Measurements from ENCODE around the gene AIPL1.
"Not testable (repeated sequence)": the region's sequence is repeated elsewhere in the genome, so short reads cannot be mapped to it uniquely, and the experiment has no call there.

Gene AIPL1

GRCh38 chr17:6435051-6435450 is at the start of gene AIPL1:
Gene AIPL1 (minus strand): TSS chr17:6435121. CDS start chr17:6435104, 17 bp downstream.
- no peak for DNase-seq (ENCODE audit: low read depth)

- DNase-seq (ENCODE audit: low read depth) = no peak
These were observed 48.6 kb upstream of the AIPL1 start for GRCh38 chr17:6483507-6483906.

- DNase-seq (ENCODE audit: low read depth) = not testable (repeated sequence)
These were observed 47.9 kb upstream of the AIPL1 start for GRCh38 chr17:6482796-6483195.

GRCh38 chr17:6482105-6482455 is 47.2 kb upstream of the AIPL1 start:
- DNase-seq (ENCODE audit: low read depth) = no peak

DNA sequence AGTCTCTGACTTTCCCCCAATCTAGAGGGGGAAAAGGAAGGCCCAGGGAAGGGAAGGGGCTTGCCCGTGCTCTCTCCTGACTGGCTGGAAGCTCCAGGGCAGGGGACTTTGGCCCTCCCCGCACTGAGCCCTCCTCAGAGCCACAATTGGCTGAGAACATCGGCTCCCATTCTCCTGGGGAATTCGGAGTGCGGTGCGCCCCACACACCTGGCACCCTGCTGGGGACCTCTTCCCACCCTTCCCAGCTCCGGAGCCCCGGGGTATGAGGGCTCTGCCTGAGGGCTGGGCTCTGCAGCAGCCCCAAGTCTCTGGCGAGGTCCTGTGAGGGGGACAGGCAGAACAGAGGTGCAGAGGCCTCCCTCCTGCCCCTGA is 45.4 kb upstream of the AIPL1 start:
- no peak for DNase-seq (ENCODE audit: low read depth)

GRCh38 chr17:6479622-6480302 is 44.8 kb upstream of the AIPL1 start:
- no peak for DNase-seq (ENCODE audit: low read depth)

GRCh38 chr17:6478486-6478885 is 43.6 kb upstream of the AIPL1 start:
- no peak for DNase-seq (ENCODE audit: low read depth)

DNA sequence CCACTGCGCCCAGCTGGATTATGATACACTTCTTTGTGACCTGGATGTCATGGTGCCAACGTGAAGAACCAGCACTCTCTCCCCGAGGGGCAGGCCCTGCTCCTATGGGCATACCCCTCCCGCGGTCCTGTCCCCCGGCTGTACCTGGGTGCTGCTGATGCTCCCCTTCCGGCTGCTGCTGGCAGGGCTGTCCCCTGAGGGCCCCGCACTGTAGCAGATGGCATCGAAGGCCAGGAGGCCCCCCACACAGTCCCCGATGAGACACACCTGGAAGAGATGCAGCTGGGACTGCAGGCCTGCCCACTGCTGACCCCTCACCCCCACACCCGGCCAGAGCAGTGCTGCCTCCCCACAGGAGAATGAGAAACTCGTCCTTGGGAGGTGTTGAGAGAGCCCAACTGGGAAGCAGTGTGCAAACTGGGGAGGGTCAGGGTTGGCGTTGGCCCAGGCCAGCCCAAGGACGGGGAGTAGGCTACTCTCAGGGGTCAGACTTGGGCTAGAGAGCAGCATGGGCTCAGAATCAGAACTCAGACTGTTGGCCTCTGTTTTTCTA is 43.0 kb upstream of the AIPL1 start:
- no peak for DNase-seq (ENCODE audit: low read depth)

- no peak for DNase-seq (ENCODE audit: low read depth)
These were observed 41.9 kb upstream of the AIPL1 start for GRCh38 chr17:6476810-6477179.

DNA sequence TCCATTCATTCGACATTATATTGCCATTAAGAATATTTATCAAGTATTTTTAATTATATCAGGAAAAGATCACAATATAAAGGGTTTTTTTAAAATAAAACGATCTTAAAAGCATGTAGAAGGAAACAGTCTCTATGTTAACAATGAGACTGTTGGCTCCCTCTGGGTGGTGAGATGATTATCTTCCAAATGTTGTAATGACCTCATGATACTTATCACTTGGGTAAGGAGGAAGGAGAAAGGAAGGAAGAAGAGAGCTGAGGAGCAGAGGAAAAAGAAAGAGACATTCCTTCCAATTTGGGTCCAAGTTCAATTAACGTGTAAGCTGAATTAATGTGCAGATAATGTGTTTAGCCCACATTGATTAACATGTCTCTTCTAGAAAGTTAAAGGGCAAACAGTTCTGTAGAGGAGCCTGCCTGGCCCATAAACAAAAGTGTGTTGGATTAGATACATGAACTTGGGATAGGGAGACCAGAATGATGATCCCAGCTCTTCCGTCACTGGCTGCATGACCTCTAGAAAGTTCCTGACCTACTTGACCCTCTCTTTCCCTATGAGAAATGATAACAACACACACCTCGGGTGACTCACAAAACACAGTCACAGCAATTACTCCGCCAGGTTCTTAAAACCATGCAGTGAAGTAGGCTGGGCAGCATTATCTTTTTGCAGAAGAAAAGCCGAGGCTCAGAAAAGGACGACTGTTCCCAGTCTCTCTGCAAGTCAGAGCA is 41.3 kb upstream of the AIPL1 start:
- no peak for DNase-seq (ENCODE audit: low read depth)

- DNase-seq (ENCODE audit: low read depth) = no peak
These were observed 40.5 kb upstream of the AIPL1 start for GRCh38 chr17:6475411-6475810.

DNA sequence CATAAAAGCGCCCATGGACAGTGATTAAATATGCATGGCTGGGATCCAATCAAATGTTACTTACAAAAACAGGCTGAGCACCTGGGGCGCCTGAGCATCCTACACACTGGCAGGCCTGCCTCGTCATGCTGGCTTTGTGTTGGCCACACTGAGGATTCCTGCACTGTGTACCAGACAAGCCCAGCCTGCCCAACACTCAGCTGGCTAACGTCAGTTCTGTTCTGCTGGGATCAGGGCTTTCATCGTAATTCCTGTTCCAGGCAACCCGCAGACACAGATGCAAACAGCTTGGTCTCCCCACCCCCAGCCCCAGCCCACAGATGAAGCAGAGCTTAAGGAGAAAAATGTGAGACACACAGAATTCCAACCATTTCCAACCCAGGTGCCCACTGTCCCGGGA is 40.0 kb upstream of the AIPL1 start:
- DNase-seq (ENCODE audit: low read depth) = no peak

DNA sequence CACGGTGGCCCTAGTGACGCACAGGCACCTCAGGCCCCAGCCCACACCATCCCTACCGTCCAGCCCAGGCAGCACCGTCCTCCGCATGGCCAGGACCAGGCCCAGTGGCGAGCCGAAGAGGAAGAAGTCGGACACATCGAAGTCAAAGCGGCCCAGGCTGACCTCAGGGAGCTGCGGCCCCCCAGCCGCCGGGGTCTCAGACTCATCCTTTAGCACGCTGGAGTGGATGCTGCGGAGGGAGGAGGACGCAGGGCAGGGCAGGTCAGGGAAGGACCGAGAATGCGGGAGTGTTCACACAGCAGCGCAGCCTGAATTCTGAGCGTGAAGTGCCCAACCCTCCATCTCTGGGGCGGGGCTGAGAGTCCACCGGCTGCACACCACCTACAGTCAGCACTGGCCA is 39.5 kb upstream of the AIPL1 start:
- no peak for DNase-seq (ENCODE audit: low read depth)

DNA sequence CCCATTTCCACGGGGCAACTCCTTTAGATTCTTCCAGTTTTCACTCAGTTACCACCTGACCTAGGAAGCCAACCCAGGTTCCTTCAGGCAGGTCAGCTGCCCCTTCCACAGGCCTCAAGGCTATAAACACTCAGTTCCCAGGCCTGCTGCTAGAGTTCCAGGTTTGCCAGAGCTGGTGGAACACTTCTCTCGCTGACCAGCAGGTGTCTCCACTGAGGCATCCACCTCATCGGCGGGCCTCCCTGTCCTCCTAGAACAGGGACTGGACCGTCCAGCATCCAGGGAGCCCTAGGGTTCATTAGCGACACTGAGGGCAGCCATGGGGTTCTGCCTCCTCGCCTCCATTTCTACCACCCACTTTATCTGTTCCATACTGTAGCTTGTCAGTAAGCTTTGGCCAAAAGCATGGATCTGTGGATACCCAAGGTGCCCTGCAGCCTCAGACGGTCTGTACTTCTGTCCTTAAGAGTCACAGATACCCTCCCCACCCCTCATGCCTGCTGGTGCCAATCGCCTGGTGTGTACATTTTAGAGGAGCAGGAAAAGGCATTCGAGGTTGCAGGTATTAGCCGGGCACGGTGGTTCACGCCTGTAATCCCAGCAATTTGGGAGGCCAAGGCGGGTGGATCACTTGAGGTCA is 38.3 kb upstream of the AIPL1 start:
- peak; percentile 46 for DNase-seq (ENCODE audit: low read depth)

GRCh38 chr17:6472517-6472916 is 37.6 kb upstream of the AIPL1 start:
- no peak for DNase-seq (ENCODE audit: low read depth)

GRCh38 chr17:6471531-6472465 is 36.9 kb upstream of the AIPL1 start:
- no peak for DNase-seq (ENCODE audit: low read depth)

DNA sequence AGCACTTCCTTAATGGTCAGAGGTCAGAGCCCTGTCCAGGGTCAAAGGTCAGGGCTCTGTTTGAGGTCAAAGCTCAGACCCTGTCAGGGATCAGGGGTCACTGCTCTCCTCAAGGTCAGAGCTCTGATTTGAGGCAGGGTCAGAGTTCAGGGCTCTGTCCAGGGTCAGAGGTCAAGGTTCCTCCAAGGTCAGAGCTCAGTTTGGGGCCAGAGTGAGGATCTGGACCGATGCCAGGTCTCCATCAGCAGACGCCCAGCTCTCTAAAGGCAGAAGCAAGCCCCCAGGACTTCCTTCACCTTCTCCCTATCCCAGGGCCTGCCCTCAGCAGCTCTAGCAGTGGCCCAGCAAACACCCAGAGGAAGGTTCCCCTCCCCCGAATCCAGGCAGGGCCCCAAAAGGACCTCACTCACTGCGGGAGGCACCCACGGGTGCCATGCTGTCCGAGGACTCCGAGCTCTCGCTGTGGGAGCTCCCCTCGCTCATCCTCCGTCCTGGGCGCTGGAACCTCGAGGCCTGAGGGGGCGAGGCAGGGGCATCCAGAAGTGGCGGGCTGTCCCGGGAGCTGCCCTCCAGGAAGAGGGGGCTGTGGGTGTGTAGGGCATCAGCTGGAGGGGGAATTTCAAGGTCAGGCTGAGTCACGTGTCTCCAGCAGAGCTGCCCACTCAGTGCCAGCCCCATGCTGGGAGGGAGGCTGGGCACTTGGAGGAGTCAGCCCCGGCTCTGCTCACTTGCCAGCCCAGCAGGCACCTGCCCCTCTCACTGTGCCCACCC is 36.0 kb upstream of the AIPL1 start:
- DNase-seq (ENCODE audit: low read depth) = no peak

DNA sequence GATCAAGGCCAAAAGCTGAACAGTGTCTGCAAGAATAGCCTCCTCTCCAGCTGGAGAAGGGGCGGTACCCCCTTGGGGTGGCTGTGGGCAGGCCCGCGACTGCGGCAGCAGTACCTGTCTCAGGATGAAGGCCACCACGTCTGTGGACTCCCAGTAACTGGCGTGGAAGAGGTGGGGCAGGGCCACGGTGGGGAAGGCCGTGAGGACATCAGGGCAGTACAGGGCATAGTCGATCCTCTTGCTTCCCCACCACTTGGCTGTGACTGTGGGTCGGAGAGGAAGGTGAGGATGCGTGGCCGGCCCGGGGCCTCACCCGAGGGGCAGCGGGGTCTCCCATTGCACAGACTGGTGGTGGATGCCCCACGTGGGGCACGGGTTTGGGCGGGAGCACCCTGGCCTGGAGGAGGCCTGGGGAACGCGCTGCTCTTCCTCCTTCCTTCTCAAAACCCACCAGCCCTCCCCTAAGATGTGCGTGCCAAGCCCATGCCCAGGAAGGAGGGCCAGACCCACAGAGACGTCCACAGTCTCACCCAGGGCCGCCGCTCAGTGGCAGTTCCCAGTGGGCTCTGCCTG is 35.3 kb upstream of the AIPL1 start:
- DNase-seq (ENCODE audit: low read depth) = no peak

- DNase-seq (ENCODE audit: low read depth) = no peak
These were observed 33.3 kb upstream of the AIPL1 start for GRCh38 chr17:6468051-6468790.

- DNase-seq (ENCODE audit: low read depth) = no peak
These were observed 32.6 kb upstream of the AIPL1 start for GRCh38 chr17:6467567-6467966.
